HCT116 (cell line): Measurements from ENCODE around the gene HOXD3. TPM values are rescaled to one million over a fixed set of nuclear protein-coding genes. Genes with fewer than 3 reads are reported as not detected.

ENCODE experiments used
- ATAC-seq: fragments of 200-7000 bp; cut with Tn5 transposase; 2 replicates; pipeline ENCODE4 v1.9.1; 2020; ENCODE audit warnings: mild to moderate bottlenecking, moderate library complexity
- BruUV-seq: library from RNA; stranded (reverse); fragments of 400-500 nt; replicated peaks from 2 replicates; lab custom pipeline; 2021; lab: Mats Ljungman, UMichigan
- CTCF ChIA-PET: fragments of 300-600 bp; sonication (Branson Sonifier 250); formaldehyde crosslinking; loops from one replicate; lab custom pipeline; 2021; ENCODE audit warnings: antibody characterized with exemption; lab: Charles Lee
- POLR2A ChIA-PET: fragments of 300-600, 350-600 bp; sonication (Branson Sonifier 250); formaldehyde crosslinking; loops from one replicate; lab custom pipeline; 2021; ENCODE audit warnings: antibody characterized with exemption; lab: Charles Lee
- RAD21 ChIA-PET, 2 experiments: fragments of 300-600 bp; sonication (Branson Sonifier 250); formaldehyde crosslinking; loops; one replicate each; lab custom pipeline; 2023; ENCODE audit warnings: low total read pairs in 2 of 2; ENCODE audit not compliant: uncharacterized antibody in 2 of 2, unreplicated experiment in 2 of 2, low non-redundant PET in 1 of 2; lab: Charles Lee
- DNase-seq: peaks from one replicate; pipeline ENCODE4 v3.0.0-alpha.2; 2010; ENCODE audit warnings: low read depth, low spot score
- H2AFZ ChIP-seq: fragments of 200-600 bp; shearing (Covaris generic), sonication (generic); 2 replicates; pipeline ENCODE4 v1.6.1; 2017; ENCODE audit warnings: low read depth, mixed run types, mixed read lengths, antibody characterized with exemption, low read length; ENCODE audit not compliant: poor library complexity, severe bottlenecking
- H3K27ac ChIP-seq: 2 replicates; pipeline ENCODE4 v1.5.1; 2012; ENCODE audit warnings: low read depth, low read length
- H3K27me3 ChIP-seq: fragments of 200-600 bp; sonication (generic); 2 replicates; pipeline ENCODE4 v1.6.1; 2016; ENCODE audit warnings: mixed run types, low read length, mixed read lengths; ENCODE audit not compliant: insufficient read depth
- H3K36me3 ChIP-seq, 2 experiments: fragments of 200-500 bp in 1 of 2; fragments of 200-600 bp in 1 of 2; sonication (Bioruptor generic) in 1 of 2; sonication (generic) in 1 of 2; 2 replicates each; pipeline versions ENCODE4 v1.5.1 to v1.6.1; 2014 to 2016; ENCODE audit warnings: low read length in 2 of 2, inconsistent platforms in 1 of 2, mixed read lengths in 1 of 2, mixed run types in 1 of 2; ENCODE audit not compliant: insufficient read depth in 2 of 2, control insufficient read depth in 1 of 2
- H3K4me1 ChIP-seq, 2 experiments: fragments of 200-600 bp in 1 of 2; sonication (generic) in 1 of 2; 2 replicates each; pipeline versions ENCODE4 v1.5.1 to v1.6.1; 2012 to 2017; ENCODE audit warnings: low read length in 2 of 2, inconsistent platforms in 1 of 2, mild to moderate bottlenecking in 1 of 2, mixed read lengths in 1 of 2, mixed run types in 1 of 2, moderate library complexity in 1 of 2; ENCODE audit not compliant: insufficient read depth in 2 of 2, control insufficient read depth in 1 of 2
- H3K4me2 ChIP-seq: fragments of 200-600 bp; sonication (generic); 2 replicates; pipeline ENCODE4 v1.6.1; 2017; ENCODE audit warnings: mixed run types, low read length, mixed read lengths
- H3K4me3 ChIP-seq, 2 experiments: fragments of 200-600 bp in 1 of 2; sonication (generic) in 1 of 2; replicated peaks in 1 of 2; 2 replicates each; pipeline ENCODE4 v1.5.1; 2011 to 2016; ENCODE audit warnings: low read length in 2 of 2, control low read depth in 1 of 2, low read depth in 1 of 2, mild to moderate bottlenecking in 1 of 2, mixed read lengths in 1 of 2, mixed run types in 1 of 2
- H3K79me2 ChIP-seq: fragments of 200-600 bp; sonication (generic); 2 replicates; pipeline ENCODE4 v1.6.1; 2017; ENCODE audit warnings: mild to moderate bottlenecking, mixed run types, low read length, moderate library complexity, mixed read lengths; ENCODE audit not compliant: insufficient read depth
- H3K9ac ChIP-seq: fragments of 200-600 bp; sonication (generic); 2 replicates; pipeline ENCODE4 v1.6.1; 2016; ENCODE audit warnings: low read length, mixed read lengths
- H3K9me2 ChIP-seq: fragments of 200-600 bp; sonication (generic), shearing (Covaris generic); 2 replicates; pipeline ENCODE4 v1.6.1; 2017; ENCODE audit warnings: mixed run types, mild to moderate bottlenecking, moderate library complexity; ENCODE audit not compliant: insufficient read depth
- H3K9me3 ChIP-seq, 2 experiments: fragments of 200-500 bp in 1 of 2; fragments of 200-600 bp in 1 of 2; sonication (Bioruptor generic) in 1 of 2; sonication (generic) in 1 of 2; 2 replicates each; pipeline ENCODE4 v1.6.1; 2014 to 2017; ENCODE audit warnings: low read length in 2 of 2, mixed read lengths in 2 of 2, inconsistent platforms in 1 of 2, low read depth in 1 of 2, mild to moderate bottlenecking in 1 of 2, mixed run types in 1 of 2, moderate library complexity in 1 of 2; ENCODE audit not compliant: control insufficient read depth in 1 of 2, insufficient read depth in 1 of 2
- H4K20me1 ChIP-seq: fragments of 200-600 bp; sonication (generic), shearing (Covaris generic); 2 replicates; pipeline ENCODE4 v1.6.1; 2017; ENCODE audit warnings: mixed run types, mild to moderate bottlenecking, moderate library complexity; ENCODE audit not compliant: insufficient read depth
- ATF3 ChIP-seq: IDR thresholded peaks from 2 replicates; pipeline ENCODE4 v1.6.1; 2012
- CBX3 ChIP-seq: IDR thresholded peaks from 2 replicates; pipeline ENCODE4 v1.6.1; 2012; ENCODE audit warnings: low read depth
- CEBPB ChIP-seq: IDR thresholded peaks from 2 replicates; pipeline ENCODE4 v1.6.1; 2012; ENCODE audit warnings: low read depth
- CTCF ChIP-seq, 3 experiments: fragments of 200-600 bp in 1 of 3; sonication (generic) in 1 of 3; IDR thresholded peaks in 2 of 3; conservative IDR thresholded peaks in 1 of 3; 2 replicates each; pipeline ENCODE4 v1.5.1; 2012 to 2017; ENCODE audit warnings: low read depth in 2 of 3, low read length in 2 of 3, antibody characterized with exemption in 1 of 3, borderline replicate concordance in 1 of 3, control low read depth in 1 of 3, mild to moderate bottlenecking in 1 of 3, mixed read lengths in 1 of 3, mixed run types in 1 of 3, moderate library complexity in 1 of 3; ENCODE audit not compliant: insufficient read depth in 1 of 3
- EGR1 ChIP-seq: IDR thresholded peaks from 2 replicates; pipeline ENCODE4 v1.6.1; 2012; ENCODE audit warnings: low read depth
- EZH2 ChIP-seq: fragments of 200-600 bp; sonication (generic); IDR thresholded peaks from 2 replicates; pipeline ENCODE4 v1.6.1; 2017; ENCODE audit warnings: antibody characterized with exemption, mixed run types
- EZH2phosphoT487 ChIP-seq: fragments of 200-600 bp; IDR thresholded peaks from 2 replicates; pipeline ENCODE4 v1.6.1; 2018; ENCODE audit warnings: antibody characterized with exemption, borderline replicate concordance
- FOSL1 ChIP-seq: IDR thresholded peaks from 2 replicates; pipeline ENCODE4 v1.6.1; 2012; ENCODE audit warnings: low read depth
- JUND ChIP-seq: IDR thresholded peaks from 2 replicates; pipeline ENCODE4 v1.6.1; 2012
- MAX ChIP-seq: IDR thresholded peaks from 2 replicates; pipeline ENCODE4 v1.6.1; 2012
- POLR2A ChIP-seq: IDR thresholded peaks from 2 replicates; pipeline ENCODE4 v1.7.0; 2011; ENCODE audit warnings: borderline replicate concordance; ENCODE audit not compliant: insufficient read depth, insufficient read length; ENCODE audit errors: extremely low read depth
- RAD21 ChIP-seq: IDR thresholded peaks from 2 replicates; pipeline ENCODE4 v1.6.1; 2012; ENCODE audit warnings: low read depth, mild to moderate bottlenecking
- REST ChIP-seq: IDR thresholded peaks from 2 replicates; pipeline ENCODE4 v1.6.1; 2012; ENCODE audit warnings: low read depth
- SIN3A ChIP-seq: IDR thresholded peaks from 2 replicates; pipeline ENCODE4 v1.6.1; 2012; ENCODE audit warnings: low read depth
- SP1 ChIP-seq: IDR thresholded peaks from 2 replicates; pipeline ENCODE4 v1.6.1; 2012; ENCODE audit warnings: low read depth
- SRF ChIP-seq: IDR thresholded peaks from 2 replicates; pipeline ENCODE4 v1.6.1; 2012; ENCODE audit warnings: low read depth
- TCF7L2 ChIP-seq: IDR thresholded peaks from 2 replicates; pipeline ENCODE4 v1.7.0; 2011; ENCODE audit warnings: borderline replicate concordance, inconsistent platforms; ENCODE audit not compliant: insufficient read depth, insufficient read length; ENCODE audit errors: extremely low read depth
- ZFX ChIP-seq: fragments of 450-650 bp; IDR thresholded peaks from 2 replicates; pipeline ENCODE4 v1.6.1; 2017
- ZNF274 ChIP-seq: fragments of 200-500 bp; sonication (Bioruptor generic); IDR thresholded peaks from 2 replicates; pipeline ENCODE4 v1.6.1; 2014; ENCODE audit warnings: mild to moderate bottlenecking, low read depth, low read length, inconsistent platforms
- intact Hi-C: fragments of 100-400 bp; cut with micrococcal nuclease; formaldehyde crosslinking; loops from 2 replicates; pipeline ENCODE4 v1.10.0; 2022
- total RNA-seq: library from RNA; stranded (reverse); gene quantifications from one replicate; pipeline ENCODE4 v1.2.1, GENCODE V29; 2021; ENCODE audit not compliant: unreplicated experiment

The HOXD3 gene
- total RNA-seq, 1 experiment from 2014 or later: 1.4 TPM

- no peaks in the 10 kb centered on the region for H3K27me3 ChIP-seq
- CTCF ChIA-PET: interaction anchor here (0.7 to 2.2 kb wide), 6 partner anchors 11 to 782 kb away, joined by 3 to 11 read pairs (median 7); no protein-coding TSS in a partner anchor
These were observed 47.2 kb upstream of the HOXD3 start for GRCh38 chr2:176109946-176110345.

More at GRCh38 chr2:176109946-176110345, 47.2 kb upstream of the HOXD3 start:
- Histone ChIP-seq H3K36me3 (no peaks in the 10 kb centered on the region), H3K4me3 (no peak overlapping the region), H3K79me2 (no peaks in the 10 kb centered on the region), H4K20me1 (no peaks in the 10 kb centered on the region), H3K4me1 (peaks cover 0 to 18% of the 10 kb centered on the region in 2 experiments; a peak in 1 of 4 replicates)
- ATAC-seq: no peak
- intact Hi-C loops: no loop called here
- TF ChIP-seq CTCF (IDR thresholded peaks at IDR 0.05 in 2 of 3, conservative IDR thresholded peaks at IDR 0.05 in 1 of 3; ENCODE audit: borderline replicate concordance in 1 of 3, insufficient read depth in 1 of 3, low read depth in 2 of 3, low read length in 2 of 3) (no peak), SRF (no peak), SP1 (no peak), POLR2A (no peak), JUND (no peak), CEBPB (no peak), TCF7L2 (no peak), CBX3 (no peak), MAX (no peak), EZH2 (no peak), SIN3A (no peak), EGR1 (no peak), EZH2phosphoT487 (no peak), FOSL1 (no peak), ATF3 (no peak), REST (no peak), RAD21 (no peak), ZFX (no peak), ZNF274 (no peak)
- TF ChIP-seq, all 23 proteins: peak for 0
- Histone ChIP-seq H3K9ac (no peak overlapping the region), H3K4me2 (no peak overlapping the region), H3K9me2 (no peaks in the 10 kb centered on the region), H3K27ac (no peak overlapping the region), H2AFZ (no peak overlapping the region), H3K9me3 (no peaks in the 10 kb centered on the region)
- no peak for DNase-seq
- ChIA-PET RAD21 (no interaction called here), POLR2A (no interaction called here)
- no TSS peak for BruUV-seq
